H9 (cell line): ENCODE measurements around the gene RASSF8. TPM values are rescaled to one million over a fixed set of nuclear protein-coding genes. Genes with fewer than 3 reads are reported as not detected.

Experiments
- DNase-seq: peaks from one replicate; pipeline ENCODE4 v3.0.0-alpha.2; 2017
- H2AFZ ChIP-seq: one replicate; pipeline ENCODE4 v1.6.1; 2013; ENCODE audit warnings: mild to moderate bottlenecking, low read length, control low read depth, moderate library complexity
- H2AK5ac ChIP-seq: 2 replicates; pipeline ENCODE4 v1.6.1; 2013; ENCODE audit warnings: low read length, control low read depth, mixed read lengths; ENCODE audit not compliant: insufficient read length
- H2BK120ac ChIP-seq: one replicate; pipeline ENCODE4 v1.6.1; 2013; ENCODE audit warnings: low read depth, mild to moderate bottlenecking, low read length, control low read depth, inconsistent platforms; ENCODE audit not compliant: poor library complexity, severe bottlenecking
- H2BK12ac ChIP-seq: 2 replicates; pipeline ENCODE4 v1.6.1; 2013; ENCODE audit warnings: low read length, control low read depth, mixed read lengths, low read depth; ENCODE audit not compliant: insufficient read length
- H2BK15ac ChIP-seq: 2 replicates; pipeline ENCODE4 v1.6.1; 2013; ENCODE audit warnings: low read depth, low read length, control low read depth
- H2BK20ac ChIP-seq: one replicate; pipeline ENCODE4 v1.6.1; 2013; ENCODE audit warnings: low read depth, mild to moderate bottlenecking, low read length, control low read depth, inconsistent platforms; ENCODE audit not compliant: poor library complexity, severe bottlenecking
- H2BK5ac ChIP-seq: 2 replicates; pipeline ENCODE4 v1.6.1; 2013; ENCODE audit warnings: low read length, control low read depth, mixed read lengths; ENCODE audit not compliant: insufficient read length
- H3K14ac ChIP-seq: 2 replicates; pipeline ENCODE4 v1.6.1; 2013; ENCODE audit warnings: low read length, control low read depth; ENCODE audit not compliant: insufficient read depth
- H3K18ac ChIP-seq: 2 replicates; pipeline ENCODE4 v1.6.1; 2013; ENCODE audit warnings: low read depth, mild to moderate bottlenecking, mixed read lengths, low read length, control low read depth; ENCODE audit not compliant: insufficient read length
- H3K23ac ChIP-seq: 2 replicates; pipeline ENCODE4 v1.6.1; 2013; ENCODE audit warnings: low read length, control low read depth, mixed read lengths, low read depth; ENCODE audit not compliant: insufficient read length
- H3K23me2 ChIP-seq: 2 replicates; pipeline ENCODE4 v1.6.1; 2013; ENCODE audit warnings: low read depth, mild to moderate bottlenecking, mixed read lengths, low read length, control low read depth; ENCODE audit not compliant: insufficient read length, poor library complexity, severe bottlenecking
- H3K27ac ChIP-seq: 2 replicates; pipeline ENCODE4 v1.5.1; 2013; ENCODE audit warnings: low read length, control low read depth, mixed read lengths, low read depth; ENCODE audit not compliant: insufficient read length
- H3K27me3 ChIP-seq: 2 replicates; pipeline ENCODE4 v1.6.1; 2013; ENCODE audit warnings: low read length, control low read depth, inconsistent platforms; ENCODE audit not compliant: insufficient read depth
- H3K4ac ChIP-seq: 2 replicates; pipeline ENCODE4 v1.6.1; 2013; ENCODE audit warnings: low read depth, mild to moderate bottlenecking, control low read depth, inconsistent platforms, low read length, moderate library complexity
- H3K4me1 ChIP-seq: 2 replicates; pipeline ENCODE4 v1.6.1; 2013; ENCODE audit warnings: low read length, control low read depth, inconsistent platforms; ENCODE audit not compliant: insufficient read depth
- H3K4me2 ChIP-seq: 2 replicates; pipeline ENCODE4 v1.6.1; 2013; ENCODE audit warnings: low read length, control low read depth, mixed read lengths; ENCODE audit not compliant: insufficient read length, insufficient read depth
- H3K56ac ChIP-seq: 2 replicates; pipeline ENCODE4 v1.6.1; 2013; ENCODE audit warnings: low read depth, mild to moderate bottlenecking, mixed read lengths, low read length, control low read depth; ENCODE audit not compliant: insufficient read length
- H3K79me1 ChIP-seq: 2 replicates; pipeline ENCODE4 v1.6.1; 2013; ENCODE audit warnings: low read depth, mild to moderate bottlenecking, moderate library complexity, low read length, control low read depth, inconsistent platforms; ENCODE audit not compliant: insufficient read depth, poor library complexity, severe bottlenecking
- H3K79me2 ChIP-seq: 2 replicates; pipeline ENCODE4 v1.6.1; 2013; ENCODE audit warnings: low read length, control low read depth, inconsistent platforms; ENCODE audit not compliant: insufficient read depth
- H3K9ac ChIP-seq: 2 replicates; pipeline ENCODE4 v1.6.1; 2013; ENCODE audit warnings: low read length, control low read depth, mixed read lengths; ENCODE audit not compliant: insufficient read length; ENCODE audit errors: extremely low read depth
- H3K9me3 ChIP-seq: one replicate; pipeline ENCODE4 v1.6.1; 2013; ENCODE audit warnings: low read depth, low read length, inconsistent platforms; ENCODE audit not compliant: control insufficient read depth
- H3T11ph ChIP-seq: one replicate; pipeline ENCODE4 v1.6.1; 2013; ENCODE audit warnings: mild to moderate bottlenecking, low read length, control low read depth, inconsistent platforms
- H4K20me1 ChIP-seq: one replicate; pipeline ENCODE4 v1.6.1; 2013; ENCODE audit not compliant: control insufficient read depth, insufficient read length, insufficient read depth
- H4K5ac ChIP-seq: 2 replicates; pipeline ENCODE4 v1.6.1; 2013; ENCODE audit warnings: low read depth, mild to moderate bottlenecking, mixed read lengths, low read length, control low read depth; ENCODE audit not compliant: insufficient read length
- H4K8ac ChIP-seq: replicated peaks from 2 replicates; pipeline ENCODE4 v1.6.1; 2013; ENCODE audit warnings: low read length, control low read depth, mixed read lengths, low read depth; ENCODE audit not compliant: insufficient read length
- H4K91ac ChIP-seq: 2 replicates; pipeline ENCODE4 v1.6.1; 2013; ENCODE audit warnings: low read depth, mild to moderate bottlenecking, moderate library complexity, mixed read lengths, low read length, control low read depth; ENCODE audit not compliant: insufficient read length
- H3K27ac Mint-ChIP-seq, 3 experiments: 2 replicates in 2 of 3; 3 replicates in 1 of 3; pipeline ENCODE4 v1.8.0; 2020 to 2021; ENCODE audit warnings: mixed read lengths in 3 of 3, mild to moderate bottlenecking in 1 of 3, moderate library complexity in 1 of 3
- H3K27me3 Mint-ChIP-seq: 2 replicates; pipeline ENCODE4 v1.8.0; 2021; ENCODE audit warnings: low read depth, mild to moderate bottlenecking, moderate library complexity, mixed read lengths
- H3K36me3 Mint-ChIP-seq, 3 experiments: 2 replicates in 2 of 3; 3 replicates in 1 of 3; pipeline ENCODE4 v1.8.0; 2020 to 2021; ENCODE audit warnings: low read depth in 3 of 3, mixed read lengths in 3 of 3; ENCODE audit not compliant: insufficient read depth in 1 of 3
- H3K4me1 Mint-ChIP-seq, 2 experiments: 2 replicates each; pipeline ENCODE4 v1.8.0; 2020; ENCODE audit warnings: mixed read lengths in 2 of 2
- H3K4me3 Mint-ChIP-seq, 2 experiments: 2 replicates in 1 of 2; 3 replicates in 1 of 2; pipeline ENCODE4 v1.8.0; 2020 to 2021; ENCODE audit warnings: mild to moderate bottlenecking in 2 of 2, mixed read lengths in 2 of 2, moderate library complexity in 1 of 2
- H3K9me3 Mint-ChIP-seq, 2 experiments: 2 replicates in 1 of 2; 3 replicates in 1 of 2; pipeline ENCODE4 v1.8.0; 2020; ENCODE audit warnings: mild to moderate bottlenecking in 2 of 2, mixed read lengths in 2 of 2, moderate library complexity in 1 of 2
- CTCF ChIP-seq: fragments of 200-600 bp; sonication (generic); conservative IDR thresholded peaks from 3 replicates; pipeline ENCODE4 v1.8.0; 2021; ENCODE audit warnings: antibody characterized with exemption, mild to moderate bottlenecking
- whole genome bisulfite sequencing: extraction: QIAGEN DNeasy Blood & Tissue Kit; methylation state at CpG from one replicate; pipeline ENCODE4 v1.1.7; 2013; ENCODE audit warnings: missing lambda C conversion rate, low lambda C conversion rate, mixed read lengths; ENCODE audit not compliant: insufficient read length; ENCODE audit errors: extremely low coverage; 5-methylcytosine and 5-hydroxymethylcytosine counted together
- total RNA-seq: library from RNA; stranded (reverse); gene quantifications from 2 replicates; pipeline ENCODE4 v1.2.1, GENCODE V29; 2021

The RASSF8 gene
- total RNA-seq, 1 experiment from 2014 or later: 38.8 TPM

GRCh38 chr12:26058308-26058707 is 99.8 kb downstream of the RASSF8 start:
- H2BK12ac ChIP-seq: no peak overlapping the region
- Mint-ChIP-seq H3K36me3 (peaks cover 9 to 19% (median 16%) of the 10 kb centered on the region in 3 experiments; a peak in 6 of 7 replicates), H3K27ac (no peak overlapping the region; a peak in 1 of 7 replicates), H3K9me3 (no peaks in the 10 kb centered on the region; a peak in 1 of 5 replicates), H3K4me1 (peaks cover 12% of the 10 kb centered on the region in 2 experiments), H3K4me3 (no peak overlapping the region), H3K27me3 (no peaks in the 10 kb centered on the region)
- no peaks in the 10 kb centered on the region for H3K27me3 ChIP-seq
- H2AFZ ChIP-seq: no peak overlapping the region
- no peaks in the 10 kb centered on the region for H3K79me1 ChIP-seq
- H3K4me1 ChIP-seq: no peaks in the 10 kb centered on the region
- no peak overlapping the region for H3K18ac ChIP-seq
- H2BK15ac ChIP-seq: no peak overlapping the region
- H3T11ph ChIP-seq: no peak overlapping the region
- no peak for DNase-seq
- H3K14ac ChIP-seq: no peak overlapping the region
- no peaks in the 10 kb centered on the region for H4K20me1 ChIP-seq
- no peak overlapping the region for H3K9ac ChIP-seq
- H2BK120ac ChIP-seq: no peak overlapping the region
- H3K23ac ChIP-seq: no peak overlapping the region
- H3K9me3 ChIP-seq: no peaks in the 10 kb centered on the region
- H3K23me2 ChIP-seq: no peaks in the 10 kb centered on the region
- H4K5ac ChIP-seq: no peak overlapping the region
- H4K91ac ChIP-seq: no peak overlapping the region
- no peak overlapping the region for H3K27ac ChIP-seq
- WGBS: no CpG with 5 or more reads among the region's 8 CpGs
- TF ChIP-seq CTCF: peak; percentile 35; the same call in 2 of the 3 replicates
- no peak overlapping the region for H2AK5ac ChIP-seq
- H2BK20ac ChIP-seq: no peak overlapping the region
- H3K79me2 ChIP-seq: no peaks in the 10 kb centered on the region
- no peak overlapping the region for H3K56ac ChIP-seq
- H2BK5ac ChIP-seq: no peak overlapping the region
- no peak overlapping the region for H3K4ac ChIP-seq
- no peak overlapping the region for H4K8ac ChIP-seq
- no peak overlapping the region for H3K4me2 ChIP-seq
